ENCODE measurements around the gene TTC34.

TTC34 gene, protein sequence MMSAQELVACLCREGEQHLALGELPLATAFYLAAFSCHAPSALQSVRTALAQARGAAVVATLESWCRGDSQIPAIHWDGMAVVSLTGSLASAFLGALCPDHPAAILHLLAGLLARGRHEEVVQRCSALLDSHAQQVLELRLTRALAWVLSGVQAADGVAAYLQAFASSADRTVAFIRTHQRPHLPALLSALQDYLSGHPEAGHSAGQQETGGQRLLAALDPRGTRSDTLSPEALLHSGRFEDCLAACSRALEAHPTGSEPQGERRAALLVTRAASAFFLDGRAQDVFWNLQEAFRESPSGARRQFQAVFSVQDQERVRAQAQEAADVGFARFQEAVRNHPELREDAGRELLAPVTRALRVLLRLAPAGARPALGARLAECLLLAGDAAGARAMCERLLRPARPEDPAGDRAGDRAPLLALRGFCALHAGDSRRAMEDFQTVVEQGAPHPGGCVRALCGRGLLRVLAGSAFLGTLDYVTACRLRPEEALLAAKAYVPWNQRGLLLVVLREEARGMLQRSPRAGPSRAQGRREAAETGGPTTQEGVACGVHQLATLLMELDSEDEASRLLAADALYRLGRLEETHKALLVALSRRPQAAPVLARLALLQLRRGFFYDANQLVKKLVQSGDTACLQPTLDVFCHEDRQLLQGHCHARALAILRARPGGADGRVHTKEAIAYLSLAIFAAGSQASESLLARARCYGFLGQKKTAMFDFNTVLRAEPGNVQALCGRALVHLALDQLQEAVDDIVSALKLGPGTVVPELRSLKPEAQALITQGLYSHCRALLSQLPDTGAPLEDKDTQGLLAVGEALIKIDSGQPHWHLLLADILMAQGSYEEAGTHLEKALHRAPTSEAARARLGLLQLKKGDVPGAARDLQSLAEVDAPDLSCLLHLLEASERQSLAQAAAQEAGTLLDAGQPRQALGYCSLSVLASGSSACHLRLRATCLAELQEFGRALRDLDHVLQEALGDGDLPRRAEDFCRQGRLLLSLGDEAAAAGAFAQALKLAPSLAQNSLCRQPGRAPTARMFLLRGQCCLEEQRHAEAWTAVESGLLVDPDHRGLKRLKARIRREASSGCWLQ

DNA sequence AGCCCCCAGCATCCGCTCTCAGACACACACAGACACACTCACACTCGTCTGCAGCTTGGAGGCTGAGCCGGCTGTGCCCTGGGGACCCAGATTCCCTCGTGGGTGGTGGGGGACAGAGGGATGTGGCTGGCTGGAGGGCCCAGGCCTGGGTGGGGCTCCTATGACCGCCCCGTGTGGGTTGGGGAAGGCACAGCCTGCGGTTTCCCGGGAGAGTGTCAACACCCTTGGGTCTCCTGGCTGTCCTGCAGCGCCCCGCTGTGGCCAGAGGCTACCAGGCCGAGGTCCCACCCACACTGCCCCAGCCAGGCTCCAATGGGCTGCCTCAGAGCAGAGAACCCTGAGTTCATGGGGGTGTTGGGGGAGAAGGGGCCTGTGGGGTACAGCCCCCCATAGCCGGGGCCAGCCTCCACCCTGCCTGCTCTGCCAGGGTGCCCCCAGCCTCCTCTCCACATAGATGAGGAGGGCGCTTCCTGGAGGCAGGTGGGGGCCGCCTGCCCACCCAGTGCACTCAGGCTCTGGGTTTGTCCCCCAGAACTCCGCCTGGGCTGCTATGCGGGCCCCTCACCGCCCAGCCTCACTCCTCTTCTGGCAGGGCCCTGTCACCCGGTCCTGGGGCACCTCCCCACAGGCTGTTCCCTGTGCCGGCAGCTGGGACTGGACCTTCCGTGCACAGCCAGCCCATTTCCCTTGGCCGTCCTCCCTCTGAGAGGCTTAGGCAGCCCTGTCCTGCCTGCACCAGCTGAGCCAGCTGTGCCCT lies at the start of gene TTC34:
TSS of gene TTC34 (minus strand) at position 159 of the 757 bp plus-strand sequence. CDS start 866 bp downstream, outside the sequence.
- DNase-seq = no peak

DNA sequence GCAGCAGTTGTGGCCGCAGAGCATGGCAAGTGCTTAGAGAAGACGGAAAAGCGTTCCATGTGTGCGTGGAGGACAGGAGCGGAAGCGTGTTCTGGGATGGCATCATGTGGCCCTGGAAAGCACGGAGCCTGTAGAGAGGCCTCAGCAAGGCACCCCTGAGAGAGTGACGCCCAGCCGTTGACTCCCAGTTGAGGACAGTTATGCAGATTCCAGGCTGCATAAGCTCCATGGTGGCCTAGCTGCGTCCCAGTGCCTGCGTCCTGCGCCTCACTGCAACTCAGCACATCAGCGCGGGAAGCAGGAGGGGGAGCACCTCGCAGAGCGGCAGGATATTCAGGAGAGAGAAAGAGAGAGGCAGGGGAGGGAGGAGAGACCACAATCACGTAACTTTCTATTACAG lies 49.0 kb upstream of the TTC34 start:
- no peak for DNase-seq

DNA sequence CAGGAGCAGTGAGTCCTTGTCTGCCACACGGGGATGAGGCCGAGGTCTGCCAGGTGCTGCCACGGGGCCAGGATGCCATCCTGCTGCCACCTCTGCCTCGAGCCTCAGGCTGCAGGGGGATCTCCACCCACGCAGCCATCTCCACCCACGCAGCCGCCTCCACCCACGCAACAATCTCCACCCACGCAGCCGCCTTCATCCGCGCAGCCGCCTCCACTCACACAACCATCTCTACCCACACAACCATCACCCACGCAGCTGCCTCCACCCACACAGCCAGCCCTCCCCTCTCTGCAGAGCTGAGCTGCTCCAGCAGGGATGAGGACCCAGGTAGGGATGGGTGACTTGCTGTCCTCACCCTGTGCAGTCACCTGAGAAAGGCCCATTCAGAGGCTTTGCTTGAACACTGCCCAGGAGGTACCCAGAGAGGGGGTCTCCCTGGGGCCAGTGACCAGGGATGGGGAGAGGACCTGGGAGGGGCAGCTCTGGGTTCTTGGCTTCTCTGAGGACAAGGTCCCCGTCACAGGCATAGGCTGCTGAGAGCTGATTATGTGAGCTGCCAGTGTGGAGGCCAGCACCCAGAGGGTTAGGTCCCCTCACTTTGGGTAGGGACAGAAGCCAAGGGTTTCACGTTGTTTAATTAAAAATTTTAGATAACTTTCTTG lies 46.6 kb upstream of the TTC34 start:
- no peak for DNase-seq

DNA sequence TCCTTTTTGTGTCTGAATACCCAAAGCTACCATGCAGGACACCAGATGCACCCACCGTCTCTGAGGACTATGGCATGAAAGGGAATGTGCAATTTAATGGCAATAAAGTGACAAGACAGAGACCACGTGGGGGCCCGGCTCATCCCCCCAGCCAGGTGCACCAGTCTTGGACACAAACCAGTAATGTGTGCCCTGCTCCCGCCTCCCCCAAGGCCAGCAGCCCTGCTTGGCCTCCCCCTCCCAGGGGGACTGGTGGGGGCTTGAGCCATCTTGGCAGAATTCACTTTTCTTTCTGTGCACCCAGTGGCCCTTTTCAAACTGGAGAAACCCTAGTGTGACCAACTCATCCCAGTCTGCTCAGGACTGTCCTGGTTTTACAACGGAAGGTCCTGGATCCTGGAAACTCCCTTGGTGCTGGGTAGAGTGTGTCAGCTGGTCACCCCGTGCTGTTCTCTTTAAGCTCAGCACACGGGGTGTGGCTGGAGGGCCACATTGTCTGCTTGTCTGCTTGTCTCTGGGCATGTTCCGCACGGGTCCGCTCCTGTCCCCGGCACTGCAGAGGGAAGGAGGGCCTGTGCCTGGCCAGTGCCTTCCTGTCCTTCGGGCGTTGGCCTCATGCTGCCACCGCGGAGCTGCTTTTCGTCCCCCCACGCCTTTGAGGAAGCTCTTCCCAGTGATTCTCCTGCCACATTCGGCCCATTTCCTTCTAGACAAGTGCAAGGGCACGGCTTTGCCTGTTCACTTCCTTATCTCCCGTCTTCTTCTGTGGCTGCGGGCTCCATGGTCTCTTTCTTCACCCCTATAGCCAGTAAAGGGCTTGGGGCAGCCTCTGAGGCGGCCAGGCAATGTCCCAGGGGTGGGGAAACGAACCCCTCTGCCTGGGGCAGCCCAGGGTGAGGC lies 45.8 kb upstream of the TTC34 start:
- no peak for DNase-seq

DNA sequence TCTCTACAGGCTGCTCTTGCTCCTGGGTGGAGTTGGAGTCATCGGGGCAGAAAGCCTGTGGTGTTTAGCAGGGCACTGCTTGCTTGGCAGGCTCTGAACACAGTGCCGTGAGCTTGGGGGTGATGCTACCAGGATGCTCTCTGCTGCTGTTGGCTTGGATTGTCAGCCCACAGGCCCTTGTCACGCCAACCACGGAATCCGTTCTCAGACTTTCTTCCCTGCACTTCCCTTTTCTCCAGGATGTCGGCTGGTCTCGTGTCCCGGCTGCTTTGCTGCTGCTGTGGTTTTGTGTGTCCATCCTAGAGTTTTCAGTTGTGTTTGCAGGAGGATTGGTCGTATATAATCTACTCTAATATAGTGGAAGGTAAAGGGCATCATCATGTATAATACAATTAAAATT lies 44.4 kb upstream of the TTC34 start:
- DNase-seq = no peak

DNA sequence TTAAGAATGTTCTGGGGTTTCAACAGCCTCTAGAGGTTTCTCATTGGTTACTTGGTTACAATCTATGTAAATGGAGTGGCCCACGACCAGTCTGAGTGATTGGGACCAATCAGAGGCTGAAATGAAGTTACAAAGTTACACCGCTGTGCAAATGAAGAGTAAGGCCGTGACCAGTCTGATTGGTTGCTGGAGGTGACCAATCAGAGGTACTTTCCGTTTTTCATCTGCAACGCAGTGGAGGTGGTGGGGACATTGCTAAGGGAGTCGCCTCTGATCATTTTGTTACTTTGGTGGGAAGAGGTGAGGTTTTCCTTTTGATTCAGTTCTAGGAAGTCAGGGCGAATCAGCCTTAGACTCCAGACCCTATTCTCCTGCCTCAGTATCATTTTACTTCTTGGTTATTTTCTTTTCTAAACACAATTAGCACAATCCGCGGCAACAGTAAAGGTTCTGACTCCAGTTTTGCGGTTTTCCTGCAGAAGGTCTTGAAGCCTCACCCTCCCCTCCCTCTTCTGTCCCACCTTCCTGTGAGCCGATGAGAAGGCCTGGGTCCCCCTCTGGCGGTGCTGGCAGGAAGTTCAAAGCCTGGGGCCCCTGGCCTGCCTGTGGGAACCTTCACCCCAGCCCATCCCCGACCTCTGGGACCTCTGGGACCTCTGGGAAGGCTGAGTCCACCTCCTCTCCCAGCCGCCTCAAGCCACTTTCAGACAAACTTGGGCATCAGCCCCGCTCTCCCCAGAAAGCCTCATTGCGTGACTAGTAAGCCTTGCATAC lies 38.7 kb upstream of the TTC34 start:
- DNase-seq = no peak

DNA sequence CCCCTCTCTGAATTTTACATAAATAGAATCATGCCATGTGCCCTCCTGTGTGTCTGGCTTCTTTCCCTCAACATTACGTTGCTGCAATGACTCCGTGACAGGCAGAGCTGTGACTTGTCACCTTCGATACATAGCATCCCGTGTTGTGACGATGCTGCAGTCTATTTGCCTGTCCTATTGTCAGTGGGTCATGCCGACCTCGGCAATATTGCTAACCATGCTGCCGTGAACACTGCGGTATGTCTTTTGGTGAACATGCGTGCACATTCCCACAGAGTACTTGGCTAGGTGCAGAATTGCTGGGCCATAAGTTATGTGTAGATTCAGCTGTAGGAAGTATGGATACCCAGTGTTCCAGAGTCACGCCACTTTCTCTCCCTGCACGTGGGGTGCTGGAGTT lies 36.3 kb upstream of the TTC34 start:
- no peak for DNase-seq

DNA sequence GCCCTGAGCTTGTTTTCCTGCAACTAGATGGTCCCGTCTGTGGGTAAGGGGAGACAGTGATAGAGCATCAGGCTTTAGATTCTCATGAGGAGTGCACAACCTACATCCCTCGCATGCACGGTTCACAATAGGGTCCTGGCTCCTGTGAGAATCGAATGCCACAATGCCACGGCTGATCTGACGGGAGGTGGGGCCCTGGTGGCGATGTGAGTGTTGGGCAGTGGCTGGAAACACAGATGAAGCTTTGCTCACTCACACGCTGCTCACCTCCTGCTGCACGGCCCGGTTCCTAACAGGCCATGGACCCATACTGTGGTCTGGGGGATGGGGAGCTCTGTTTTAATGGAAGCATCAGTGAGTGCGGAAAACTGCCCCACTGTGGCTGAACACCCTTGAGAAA lies 35.8 kb upstream of the TTC34 start:
- DNase-seq = no peak

DNA sequence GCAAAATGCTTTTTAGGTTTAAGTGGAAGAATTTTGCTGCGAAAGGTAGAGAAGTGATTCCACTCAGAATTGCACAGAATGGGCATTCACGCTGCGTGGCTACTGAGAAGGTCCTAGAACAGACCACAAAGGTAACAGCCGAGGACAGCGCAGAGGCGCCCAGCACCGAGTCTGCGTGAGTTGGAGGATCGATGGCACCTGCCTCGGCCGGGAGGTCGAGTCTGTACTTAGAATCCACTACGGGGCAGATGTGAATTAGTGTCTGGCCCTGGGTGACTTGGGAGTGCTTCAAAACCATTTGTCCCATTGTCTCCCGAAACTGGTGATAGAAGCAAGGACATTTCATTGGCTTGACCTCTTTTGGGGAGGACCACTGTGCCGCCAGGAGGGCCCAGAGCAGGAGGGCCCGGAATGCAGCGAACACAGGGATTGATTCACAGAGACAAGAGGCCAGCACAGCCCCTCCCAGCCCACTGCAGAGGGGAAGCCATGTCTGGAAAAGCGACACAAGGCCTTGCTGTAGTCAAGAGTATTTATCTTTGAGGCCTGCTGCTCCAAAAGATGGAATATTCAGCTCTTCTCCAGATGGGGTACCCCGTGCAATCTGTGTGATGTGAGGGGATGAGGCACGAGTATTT lies 35.0 kb upstream of the TTC34 start:
- no peak for DNase-seq

DNA sequence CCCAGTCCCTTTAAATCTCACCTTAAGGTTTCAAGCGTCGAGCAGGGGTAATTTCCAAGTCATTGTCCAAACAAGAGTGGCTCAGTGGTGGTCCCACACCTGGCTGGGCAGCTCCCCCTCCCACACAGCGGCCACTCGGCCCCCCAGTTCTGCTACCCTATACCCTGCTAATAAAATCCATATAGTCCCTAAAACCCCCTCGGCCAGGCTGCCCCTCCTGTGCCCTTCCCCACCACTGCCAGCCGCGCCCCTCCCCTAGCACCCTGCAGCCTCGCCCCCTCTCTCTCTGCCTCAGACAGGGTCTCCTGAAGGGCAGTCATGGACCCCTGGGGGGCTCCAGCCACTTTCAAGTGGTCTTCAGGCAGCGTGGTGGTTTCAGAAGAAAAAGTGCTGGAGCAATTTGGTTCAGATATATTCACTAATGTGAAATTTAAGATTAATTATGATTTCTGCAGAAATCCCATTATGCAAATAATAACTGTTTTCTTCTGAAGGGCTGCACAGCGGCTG lies 34.2 kb upstream of the TTC34 start:
- DNase-seq = no peak

DNA sequence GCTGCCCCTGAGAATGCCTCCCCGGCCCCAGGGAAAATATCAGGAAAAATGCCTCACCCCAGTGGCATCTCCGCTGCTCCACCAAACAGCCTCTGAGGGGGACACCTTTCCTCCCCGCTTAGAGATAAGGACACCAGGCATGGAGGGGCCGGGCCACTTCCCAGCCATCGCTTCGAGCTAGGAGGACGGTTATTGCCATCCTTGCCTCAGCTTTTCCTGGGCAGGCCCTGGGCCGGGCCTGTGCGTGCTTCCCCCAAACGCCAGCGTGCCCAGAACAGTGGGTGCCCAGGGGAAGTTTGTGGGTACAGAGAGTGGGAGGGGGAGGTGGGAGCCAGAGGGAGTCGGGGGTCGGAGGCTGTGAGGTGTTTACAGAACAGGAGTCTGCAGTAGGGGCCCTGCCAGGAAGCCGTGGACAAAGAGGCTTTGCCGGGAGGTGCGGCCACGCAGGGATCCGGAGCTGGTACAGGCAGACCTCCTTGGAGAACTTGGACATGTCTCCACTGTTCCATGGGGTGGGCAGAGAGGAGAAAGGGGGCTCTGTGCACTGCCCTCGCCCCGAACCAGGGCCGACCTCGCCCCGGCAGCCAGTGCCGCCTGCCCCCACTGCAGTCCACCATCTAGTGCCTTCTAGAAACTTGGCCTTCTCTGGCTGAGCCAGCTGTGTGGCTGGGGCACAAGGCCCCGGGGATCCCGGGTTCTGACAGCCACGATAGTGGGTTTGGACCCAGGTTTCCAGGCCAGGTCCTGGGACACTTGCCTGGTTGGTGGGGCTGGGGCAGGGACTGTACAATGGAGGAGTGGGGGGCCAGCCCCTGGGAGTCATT lies 33.5 kb upstream of the TTC34 start:
- DNase-seq = no peak

DNA sequence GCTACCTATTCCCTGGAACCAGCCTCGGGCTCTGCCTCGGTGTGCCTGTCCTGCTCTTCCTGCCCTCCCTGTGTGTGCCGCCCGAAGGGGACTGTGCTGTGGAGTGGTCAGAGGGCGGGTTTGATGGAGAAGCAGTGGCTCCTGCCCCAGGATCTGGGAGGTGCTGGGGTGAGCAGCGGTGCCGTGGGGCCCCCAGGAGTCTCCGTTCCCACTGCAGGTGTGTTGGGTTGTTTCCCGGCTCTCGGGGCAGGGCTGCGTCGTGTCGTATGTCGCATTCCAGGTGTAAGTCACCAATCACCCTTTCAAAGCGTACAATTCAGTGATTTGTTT lies 32.6 kb upstream of the TTC34 start:
- no peak for DNase-seq

DNA sequence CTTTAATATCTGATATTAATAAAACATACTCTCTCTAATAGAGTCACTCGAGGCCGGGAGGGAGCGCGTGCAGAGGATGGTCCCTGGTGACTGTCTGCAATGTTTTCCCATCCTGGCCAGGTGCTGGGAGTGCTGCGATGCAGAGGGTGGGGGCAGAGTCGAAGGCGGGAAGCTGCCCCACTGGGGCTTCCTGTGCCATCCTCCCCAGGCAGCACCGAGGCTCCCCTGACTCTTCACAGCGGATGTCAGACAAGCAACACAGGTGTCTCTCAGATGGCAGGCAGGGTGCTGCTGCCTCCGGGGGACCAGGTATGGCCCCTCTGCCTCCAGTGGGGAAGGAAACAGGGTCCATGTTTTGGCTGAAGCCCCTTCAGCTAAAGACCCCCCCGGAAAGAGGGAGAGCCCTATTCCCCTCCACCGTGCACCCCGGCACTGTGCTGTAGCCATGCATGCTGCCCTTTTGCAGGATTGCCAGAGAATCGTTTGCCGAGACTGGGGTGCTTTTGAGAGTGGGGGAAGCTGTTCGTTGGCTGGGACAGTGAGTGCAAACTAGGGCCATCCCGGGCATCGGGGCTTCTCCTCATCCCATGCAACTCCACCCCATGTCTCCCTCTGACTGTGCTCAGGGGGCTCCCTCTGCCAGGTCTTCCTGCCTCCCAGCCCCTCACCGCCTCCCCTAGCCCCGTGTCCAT lies 32.1 kb upstream of the TTC34 start:
- no peak for DNase-seq

DNA sequence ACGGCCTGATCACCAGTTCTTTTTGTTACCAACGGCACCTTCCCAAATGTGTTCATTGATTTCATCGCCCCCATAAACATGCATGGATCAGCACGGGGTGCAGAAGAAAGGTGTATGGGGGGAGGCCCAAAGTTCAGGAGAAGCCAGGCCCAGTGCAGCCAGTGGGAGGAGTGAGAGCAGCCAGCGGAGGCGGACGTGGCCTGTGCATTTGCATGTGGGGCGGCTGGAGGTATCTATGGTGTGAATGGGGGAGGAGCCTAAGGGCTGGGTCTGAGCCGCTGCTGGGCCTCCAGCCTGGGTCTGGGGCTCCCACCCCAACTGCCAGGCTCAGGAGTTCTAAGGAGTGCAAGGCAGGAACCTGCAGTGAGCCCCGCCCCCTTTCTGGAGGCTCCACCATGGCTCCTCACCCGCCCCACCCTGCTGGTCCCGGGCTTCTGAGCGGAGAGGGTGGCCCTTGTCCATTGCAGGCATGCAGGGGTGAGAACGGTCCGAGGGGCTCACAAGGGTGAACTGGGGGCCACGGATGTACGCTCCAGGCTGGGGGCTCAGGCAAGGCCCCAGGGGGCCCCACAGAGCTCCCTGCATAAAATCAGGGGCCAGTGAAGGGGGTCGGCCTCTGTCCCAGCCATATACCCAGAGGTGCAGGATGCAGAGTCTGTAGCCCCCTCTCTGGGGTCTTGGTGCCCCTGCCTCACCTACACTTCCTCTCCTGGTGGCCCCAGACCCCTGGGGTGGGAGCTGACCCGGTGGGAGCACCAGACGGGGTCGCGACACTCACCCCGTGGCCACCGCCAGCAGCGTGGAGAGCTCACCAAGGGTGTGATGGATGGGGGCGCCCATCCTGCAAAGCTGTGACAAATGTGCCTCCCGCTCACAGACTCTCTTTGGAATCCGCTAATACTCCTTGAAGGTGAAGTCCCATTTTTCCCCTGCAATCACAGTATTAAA lies 31.3 kb upstream of the TTC34 start:
- DNase-seq = no peak

DNA sequence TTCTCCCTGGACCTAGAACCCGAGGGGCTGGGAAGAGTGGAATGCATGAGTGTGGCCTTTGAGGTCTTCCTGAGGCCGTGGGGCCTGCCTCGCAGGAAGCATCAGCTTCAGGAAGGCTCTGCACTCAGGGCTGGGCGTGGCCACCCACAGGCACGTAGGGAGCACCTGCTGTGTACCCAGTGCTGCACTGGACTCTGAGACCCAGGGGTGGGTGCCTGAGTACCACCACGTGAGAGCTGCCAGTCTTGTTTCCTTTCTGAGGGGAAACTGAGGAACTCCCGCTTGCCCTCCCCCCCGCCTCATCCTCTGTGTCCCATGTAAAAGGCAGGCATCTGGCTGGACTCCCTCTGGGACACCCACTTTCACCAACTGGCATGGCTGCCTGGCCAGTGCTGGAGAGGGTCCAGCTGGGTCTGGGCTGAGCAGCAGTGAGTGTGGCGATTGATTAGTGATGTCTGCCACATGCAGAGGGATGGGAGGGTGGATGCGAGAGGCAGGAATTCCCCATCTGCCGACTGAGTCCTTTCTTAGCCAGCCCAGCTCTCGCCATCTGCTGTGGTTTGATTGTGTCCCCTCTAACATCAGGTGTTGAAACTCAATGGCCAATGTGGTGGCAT lies 30.2 kb upstream of the TTC34 start:
- no peak for DNase-seq

DNA sequence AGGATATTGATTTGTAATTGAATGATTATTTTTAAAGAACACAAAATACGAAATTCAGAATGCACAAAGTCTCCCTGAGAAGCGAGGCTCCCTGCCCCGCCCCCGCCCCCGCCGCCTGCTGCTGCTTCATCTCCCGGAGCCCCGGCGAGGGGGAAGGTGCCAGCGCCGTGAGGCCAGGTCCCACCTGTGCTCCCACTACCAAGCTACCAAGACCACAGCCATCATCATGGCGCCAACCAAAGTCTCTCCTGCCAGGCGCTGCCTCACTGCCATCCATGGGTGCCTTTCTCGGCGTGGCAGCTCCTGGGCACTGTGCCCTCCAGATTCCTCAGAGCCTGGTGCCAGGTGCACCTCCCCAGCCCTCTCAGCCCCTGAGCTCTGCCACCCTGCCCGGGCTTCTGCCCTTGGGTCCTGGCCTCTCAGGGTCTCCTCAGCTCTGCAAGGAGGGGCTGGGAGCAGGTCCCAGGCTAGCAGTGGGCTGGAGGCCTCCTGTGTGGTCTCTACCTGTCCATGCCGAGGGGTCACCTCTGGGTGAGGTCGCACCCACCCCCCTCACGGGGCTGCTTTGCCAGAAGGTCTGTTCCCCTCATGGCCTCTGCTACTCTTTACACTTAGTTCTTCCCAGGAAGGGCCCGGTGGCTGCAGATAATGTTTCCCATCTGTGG lies 29.4 kb upstream of the TTC34 start:
- no peak for DNase-seq

Data from NCI-H187 (cell line).